Body of pancreas (tissue), 4 donors: Measurements from ENCODE around the gene MBD3.

Experiments
- POLR2A ChIP-seq, 3 donors: fragments of 450-650 bp; IDR thresholded peaks; one replicate each; pipeline ENCODE4 v1.6.1; 2016; ENCODE audit warnings: antibody characterized with exemption in 3 of 3, mild to moderate bottlenecking in 2 of 3
- TF ChIP-seq, protein P1 (sequence below), 7 experiments: fragments of 450-650 bp in 4 of 7; fragments of 200-600 bp in 3 of 7; sonication (generic) in 3 of 7; IDR thresholded peaks; one replicate each; pipeline ENCODE4 v1.5.1; 2016 to 2019; ENCODE audit warnings: antibody characterized with exemption in 7 of 7

DNA sequence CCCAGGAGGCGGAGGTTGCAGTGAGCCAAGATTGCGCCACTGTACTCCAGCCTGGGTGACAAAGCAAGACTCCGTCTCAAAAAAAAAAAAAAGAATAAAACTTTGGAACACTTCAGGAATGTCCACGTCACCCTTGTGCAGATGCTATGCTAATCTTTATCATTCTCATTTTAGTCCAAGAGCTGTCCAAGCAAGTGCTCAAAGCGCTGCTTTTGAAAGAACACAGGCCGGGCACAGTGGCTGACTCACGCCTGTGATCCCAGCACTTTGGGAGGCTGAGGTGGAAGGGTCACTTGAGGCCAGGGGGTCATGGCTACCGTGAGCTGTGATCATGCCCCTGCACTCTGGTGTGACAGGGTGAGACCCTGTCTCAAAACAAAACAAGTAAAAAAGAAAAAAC lies 23.7 kb upstream of the MBD3 start:
- no peak for TF ChIP-seq POLR2A (IDR thresholded peaks at IDR 0.05)
- TF ChIP-seq, protein P1, sequence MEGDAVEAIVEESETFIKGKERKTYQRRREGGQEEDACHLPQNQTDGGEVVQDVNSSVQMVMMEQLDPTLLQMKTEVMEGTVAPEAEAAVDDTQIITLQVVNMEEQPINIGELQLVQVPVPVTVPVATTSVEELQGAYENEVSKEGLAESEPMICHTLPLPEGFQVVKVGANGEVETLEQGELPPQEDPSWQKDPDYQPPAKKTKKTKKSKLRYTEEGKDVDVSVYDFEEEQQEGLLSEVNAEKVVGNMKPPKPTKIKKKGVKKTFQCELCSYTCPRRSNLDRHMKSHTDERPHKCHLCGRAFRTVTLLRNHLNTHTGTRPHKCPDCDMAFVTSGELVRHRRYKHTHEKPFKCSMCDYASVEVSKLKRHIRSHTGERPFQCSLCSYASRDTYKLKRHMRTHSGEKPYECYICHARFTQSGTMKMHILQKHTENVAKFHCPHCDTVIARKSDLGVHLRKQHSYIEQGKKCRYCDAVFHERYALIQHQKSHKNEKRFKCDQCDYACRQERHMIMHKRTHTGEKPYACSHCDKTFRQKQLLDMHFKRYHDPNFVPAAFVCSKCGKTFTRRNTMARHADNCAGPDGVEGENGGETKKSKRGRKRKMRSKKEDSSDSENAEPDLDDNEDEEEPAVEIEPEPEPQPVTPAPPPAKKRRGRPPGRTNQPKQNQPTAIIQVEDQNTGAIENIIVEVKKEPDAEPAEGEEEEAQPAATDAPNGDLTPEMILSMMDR (IDR thresholded peaks at IDR 0.05), result no peak
